OCI-LY3 (cell line): ENCODE results near the gene TYW1B.
"Not testable (repeated sequence)": the region's sequence is repeated elsewhere in the genome, so short reads cannot be mapped to it uniquely, and the experiment has no call there.

ENCODE experiments used
- CTCF ChIP-seq: fragments of 200-600, 300-600 bp; sonication (generic); IDR thresholded peaks from 2 replicates; pipeline ENCODE4 v1.5.1; 2014; ENCODE audit warnings: antibody characterized with exemption, low read length, low read depth
- EZH2phosphoT487 ChIP-seq: fragments of 200-600 bp; shearing (Covaris generic); IDR thresholded peaks from 2 replicates; pipeline ENCODE4 v1.6.1; 2018; ENCODE audit warnings: antibody characterized with exemption, mixed run types, low read depth

DNA sequence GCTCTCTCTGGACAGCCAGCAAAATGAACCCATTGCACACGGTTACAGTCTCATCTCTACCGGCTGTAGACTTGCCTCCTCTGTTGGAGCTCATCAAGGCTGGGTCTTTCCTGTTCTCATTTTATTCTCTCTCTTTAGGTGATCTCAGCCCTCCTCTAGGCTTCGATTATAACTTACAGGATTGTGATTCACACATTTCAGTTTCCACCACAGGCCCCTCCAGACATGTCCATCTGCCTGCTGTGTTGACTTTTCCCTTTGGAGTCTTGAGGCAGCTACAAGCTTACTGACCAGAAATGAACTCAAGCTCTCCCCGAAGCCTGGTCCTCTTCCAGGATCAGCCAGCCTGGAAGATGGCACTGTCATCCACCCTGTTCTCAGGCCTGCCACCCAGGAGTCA lies 268.5 kb downstream of the TYW1B start:
- not testable (repeated sequence) for TF ChIP-seq CTCF, EZH2phosphoT487
